Peyer's patch (tissue), 4 donors: ENCODE measurements around the gene APOL4.

Experiments used
- CTCF ChIP-seq, 6 experiments: fragments of 450-650 bp in 4 of 6; fragments of 200-600 bp in 2 of 6; sonication (generic) in 1 of 6; IDR thresholded peaks; one replicate each; pipeline ENCODE4 v1.5.1; 2017 to 2019; ENCODE audit warnings: antibody characterized with exemption in 6 of 6, mild to moderate bottlenecking in 3 of 6, moderate library complexity in 1 of 6
- POLR2A ChIP-seq, 2 donors: fragments of 450-650 bp; IDR thresholded peaks; one replicate each; pipeline ENCODE4 v1.5.1; 2017; ENCODE audit warnings: antibody characterized with exemption in 2 of 2, mild to moderate bottlenecking in 2 of 2, moderate library complexity in 2 of 2

DNA sequence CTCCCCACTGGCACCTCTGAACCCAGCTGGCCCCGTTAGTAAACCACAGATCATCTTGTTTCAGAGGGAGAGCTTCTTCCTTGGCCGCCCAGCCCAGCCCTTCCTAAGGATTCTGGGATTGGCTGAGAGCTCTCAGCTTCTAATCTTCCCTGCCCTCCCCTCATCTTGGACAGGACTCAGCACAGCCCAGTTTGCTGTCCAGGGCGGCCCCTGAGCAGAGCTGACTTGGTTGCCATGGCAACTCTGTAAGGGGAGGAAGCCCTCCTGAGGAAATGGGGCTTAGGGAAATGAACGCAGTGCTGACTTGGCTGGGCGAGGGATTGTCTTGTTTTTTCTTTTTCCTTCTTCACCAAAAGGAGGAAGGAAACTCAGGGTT, 4.6 kb downstream of the APOL4 start:
- TF ChIP-seq CTCF (IDR thresholded peaks at IDR 0.05) = no peak
- no peak for TF ChIP-seq POLR2A (IDR thresholded peaks at IDR 0.05)
